PC-3 (cell line): ENCODE data around the gene CEP170B. TPM values are rescaled to one million over a fixed set of nuclear protein-coding genes. Genes with fewer than 3 reads are reported as not detected.

Source experiments
- ATAC-seq: fragments of 200-7000 bp; cut with Tn5 transposase; 2 replicates; pipeline ENCODE4 v1.9.1; 2020; ENCODE audit warnings: mild to moderate bottlenecking, moderate library complexity
- BruUV-seq: library from RNA; stranded (reverse); fragments of 400-500 nt; replicated peaks from 2 replicates; lab custom pipeline; 2021; lab: Mats Ljungman, UMichigan
- CTCF ChIA-PET: fragments of 300-600 bp; sonication (Branson Sonifier 250); formaldehyde crosslinking; loops from one replicate; lab custom pipeline; 2022; ENCODE audit warnings: antibody characterized with exemption; lab: Charles Lee
- POLR2A ChIA-PET: fragments of 300-600 bp; sonication (Branson Sonifier 250); formaldehyde crosslinking; loops from one replicate; lab custom pipeline; 2022; ENCODE audit warnings: antibody characterized with exemption; ENCODE audit not compliant: unreplicated experiment; lab: Charles Lee
- DNase-seq: peaks from one replicate; pipeline ENCODE4 v3.0.0-alpha.2; 2015
- H2AFZ ChIP-seq: fragments of 300-600 bp; sonication (generic); 2 replicates; pipeline ENCODE4 v1.6.0; 2016; ENCODE audit warnings: antibody characterized with exemption, low read length
- H3F3A ChIP-seq: fragments of 300-600 bp; sonication (generic); one replicate; pipeline ENCODE4 v1.6.0; 2017; ENCODE audit warnings: antibody characterized with exemption, low read length, control low read depth, mild to moderate bottlenecking; ENCODE audit not compliant: unreplicated experiment
- H3K27ac ChIP-seq: fragments of 300-600 bp; sonication (generic); 2 replicates; pipeline ENCODE4 v1.5.1; 2016; ENCODE audit warnings: mild to moderate bottlenecking, low read length
- H3K27me3 ChIP-seq: fragments of 300-600 bp; sonication (generic); 2 replicates; pipeline ENCODE4 v1.6.1; 2016; ENCODE audit warnings: low read length, mixed read lengths
- H3K36me3 ChIP-seq: fragments of 300-600 bp; sonication (generic); 2 replicates; pipeline ENCODE4 v1.6.1; 2016; ENCODE audit warnings: low read depth, mixed run types, low read length, mixed read lengths
- H3K4me1 ChIP-seq: fragments of 300-600 bp; sonication (generic); 2 replicates; pipeline ENCODE4 v1.5.1; 2016; ENCODE audit warnings: low read length; ENCODE audit not compliant: insufficient read depth
- H3K4me2 ChIP-seq: fragments of 300-600 bp; sonication (generic); 2 replicates; pipeline ENCODE4 v1.6.0; 2016; ENCODE audit warnings: low read length
- H3K4me3 ChIP-seq: fragments of 300-600 bp; sonication (generic); 2 replicates; pipeline ENCODE4 v1.5.1; 2016; ENCODE audit warnings: mild to moderate bottlenecking, low read length, mixed read lengths
- H3K79me2 ChIP-seq: fragments of 300-600 bp; sonication (generic); 2 replicates; pipeline ENCODE4 v1.6.1; 2017; ENCODE audit warnings: low read length, mixed read lengths
- H3K9ac ChIP-seq: fragments of 300-600 bp; sonication (generic); 2 replicates; pipeline ENCODE4 v1.6.0; 2016; ENCODE audit warnings: mild to moderate bottlenecking, low read length
- H3K9me2 ChIP-seq: fragments of 300-600 bp; sonication (generic); replicated peaks from 2 replicates; pipeline ENCODE4 v1.6.1; 2016; ENCODE audit warnings: mixed run types, low read length, mixed read lengths
- H3K9me3 ChIP-seq: fragments of 300-600 bp; sonication (generic); 2 replicates; pipeline ENCODE4 v1.6.1; 2016; ENCODE audit warnings: low read length, mixed read lengths
- H4K20me1 ChIP-seq: fragments of 300-600 bp; sonication (generic); 2 replicates; pipeline ENCODE4 v1.6.1; 2016; ENCODE audit warnings: low read length, mixed read lengths
- EZH2 ChIP-seq: fragments of 300-600 bp; sonication (generic); IDR thresholded peaks from one replicate; pipeline ENCODE4 v1.6.1; 2017; ENCODE audit warnings: antibody characterized with exemption, mild to moderate bottlenecking, low read length; ENCODE audit not compliant: unreplicated experiment
- EZH2phosphoT487 ChIP-seq: fragments of 300-600 bp; sonication (generic); IDR thresholded peaks from 2 replicates; pipeline ENCODE4 v1.6.1; 2018; ENCODE audit warnings: mild to moderate bottlenecking, antibody characterized with exemption, low read length, borderline replicate concordance
- intact Hi-C: fragments of 100-400 bp; cut with micrococcal nuclease; formaldehyde crosslinking; loops from 2 replicates; pipeline ENCODE4 v1.9.0; 2023
- total RNA-seq: library from RNA; depleted of rRNA; stranded (reverse); fragments of >200 nt; gene quantifications from 2 replicates; pipeline ENCODE4 v1.2.3, GENCODE V29; 2014
- TF ChIP-seq, protein P1 (sequence below): fragments of 300-600 bp; sonication (generic); conservative IDR thresholded peaks from 2 replicates; pipeline ENCODE4 v1.5.1; 2017; ENCODE audit warnings: antibody characterized with exemption, low read depth, mild to moderate bottlenecking, low read length

The CEP170B gene
- total RNA-seq, 1 experiment from 2014 or later = 33.2 TPM

DNA sequence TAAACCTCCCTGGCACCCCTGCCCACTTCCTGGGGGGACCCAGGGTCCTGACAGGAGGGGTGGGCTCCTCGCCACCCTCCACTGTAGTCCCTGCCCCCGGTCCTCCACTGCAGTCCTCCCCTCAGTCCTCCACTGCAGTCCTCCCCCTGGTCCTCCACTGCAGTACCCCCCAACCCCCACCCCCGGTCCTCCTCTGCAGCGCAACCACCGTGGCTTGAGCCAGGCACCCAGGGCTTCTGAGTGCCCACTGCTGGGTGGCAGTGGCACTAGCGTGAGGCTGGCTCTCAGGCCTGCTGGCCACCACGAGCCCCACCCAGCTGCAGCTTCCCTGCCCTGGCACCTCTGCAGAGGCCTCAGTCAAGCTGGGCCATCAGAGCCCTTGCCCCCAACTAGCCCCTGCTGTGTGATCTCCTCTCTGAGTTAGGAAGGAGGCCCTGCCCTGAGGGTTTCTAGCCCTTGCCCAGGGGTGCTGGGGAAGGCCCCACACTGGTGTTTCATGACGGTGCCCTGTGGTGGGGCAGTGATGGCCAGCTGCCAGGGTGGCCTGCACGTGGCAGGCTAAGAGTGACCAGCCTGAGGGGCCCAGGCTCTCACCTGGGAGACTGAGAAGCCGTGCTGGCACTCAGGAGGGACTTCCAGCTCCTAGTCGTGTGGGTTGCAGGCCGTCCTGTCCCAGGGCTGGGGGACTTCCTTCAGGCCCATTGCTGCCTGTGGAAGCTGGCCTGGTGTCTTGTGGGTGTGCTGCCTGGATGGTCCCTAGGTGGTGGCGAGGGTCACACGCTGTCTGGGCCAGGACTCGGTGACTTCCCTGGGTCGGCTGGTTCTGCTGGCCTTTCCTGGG is 9.7 kb downstream of the CEP170B start:
- Histone ChIP-seq H3K79me2 (peaks cover 68% of the 10 kb centered on the region), H3K4me2 (no peak overlapping the region), H3K4me1 (no peaks in the 10 kb centered on the region), H3K9me3 (no peaks in the 10 kb centered on the region), H3K36me3 (0 out of 2 replicates have a peak, but pooled peaks cover 4% of the 10 kb centered on the region), H3F3A (no peaks in the 10 kb centered on the region), H4K20me1 (peaks cover 34% of the 10 kb centered on the region), H3K9me2 (no peaks in the 10 kb centered on the region), H2AFZ (no peak overlapping the region), H3K4me3 (no peak overlapping the region), H3K27ac (no peak overlapping the region), H3K9ac (no peak overlapping the region), H3K27me3 (no peaks in the 10 kb centered on the region)
- TF ChIP-seq, protein P1, sequence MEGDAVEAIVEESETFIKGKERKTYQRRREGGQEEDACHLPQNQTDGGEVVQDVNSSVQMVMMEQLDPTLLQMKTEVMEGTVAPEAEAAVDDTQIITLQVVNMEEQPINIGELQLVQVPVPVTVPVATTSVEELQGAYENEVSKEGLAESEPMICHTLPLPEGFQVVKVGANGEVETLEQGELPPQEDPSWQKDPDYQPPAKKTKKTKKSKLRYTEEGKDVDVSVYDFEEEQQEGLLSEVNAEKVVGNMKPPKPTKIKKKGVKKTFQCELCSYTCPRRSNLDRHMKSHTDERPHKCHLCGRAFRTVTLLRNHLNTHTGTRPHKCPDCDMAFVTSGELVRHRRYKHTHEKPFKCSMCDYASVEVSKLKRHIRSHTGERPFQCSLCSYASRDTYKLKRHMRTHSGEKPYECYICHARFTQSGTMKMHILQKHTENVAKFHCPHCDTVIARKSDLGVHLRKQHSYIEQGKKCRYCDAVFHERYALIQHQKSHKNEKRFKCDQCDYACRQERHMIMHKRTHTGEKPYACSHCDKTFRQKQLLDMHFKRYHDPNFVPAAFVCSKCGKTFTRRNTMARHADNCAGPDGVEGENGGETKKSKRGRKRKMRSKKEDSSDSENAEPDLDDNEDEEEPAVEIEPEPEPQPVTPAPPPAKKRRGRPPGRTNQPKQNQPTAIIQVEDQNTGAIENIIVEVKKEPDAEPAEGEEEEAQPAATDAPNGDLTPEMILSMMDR = no peak
- TF ChIP-seq EZH2 = no peak
- no peak for TF ChIP-seq EZH2phosphoT487
- intact Hi-C loops = no loop called here
- 0 out of 2 replicates have a peak, but pooled peaks have one; percentile 12 for ATAC-seq
- POLR2A ChIA-PET = no interaction called here
- BruUV-seq = no TSS peak
- CTCF ChIA-PET = no interaction called here
- DNase-seq = no peak

DNA sequence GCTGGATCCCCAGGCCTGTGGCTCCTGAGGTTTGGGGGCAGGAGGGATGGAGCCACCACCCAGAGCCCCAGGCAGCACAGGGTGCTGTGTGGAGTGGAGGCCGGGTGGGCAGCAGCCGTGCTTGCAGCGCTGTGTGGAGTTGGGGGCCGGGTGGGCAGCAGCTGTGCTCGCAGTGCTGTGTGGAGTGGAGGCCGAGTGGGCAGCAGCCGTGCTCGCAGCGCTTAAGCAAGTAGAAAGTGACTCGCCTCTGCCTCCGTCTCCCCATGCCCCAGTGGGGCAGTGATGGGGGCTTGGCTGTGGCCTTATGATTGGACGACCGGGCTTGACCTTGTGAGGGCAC is 10.3 kb downstream of the CEP170B start:
- no peak for DNase-seq
- ChIA-PET CTCF (no interaction called here), POLR2A (no interaction called here)
- Histone ChIP-seq H3K9ac (no peak overlapping the region), H3K79me2 (peaks cover 62% of the 10 kb centered on the region), H4K20me1 (peaks cover 28% of the 10 kb centered on the region), H3K4me2 (no peak overlapping the region), H3K36me3 (0 out of 2 replicates have a peak, but pooled peaks cover 2% of the 10 kb centered on the region), H3K9me3 (no peaks in the 10 kb centered on the region), H3K4me1 (no peaks in the 10 kb centered on the region), H3K9me2 (no peaks in the 10 kb centered on the region), H3K27ac (no peak overlapping the region), H3F3A (no peaks in the 10 kb centered on the region), H2AFZ (no peak overlapping the region), H3K27me3 (no peaks in the 10 kb centered on the region), H3K4me3 (no peak overlapping the region)
- intact Hi-C loops = no loop called here
- no TSS peak for BruUV-seq
- TF ChIP-seq EZH2phosphoT487 = no peak
- TF ChIP-seq EZH2 = no peak
- TF ChIP-seq, protein P1 = no peak
- ATAC-seq = no peak

DNA sequence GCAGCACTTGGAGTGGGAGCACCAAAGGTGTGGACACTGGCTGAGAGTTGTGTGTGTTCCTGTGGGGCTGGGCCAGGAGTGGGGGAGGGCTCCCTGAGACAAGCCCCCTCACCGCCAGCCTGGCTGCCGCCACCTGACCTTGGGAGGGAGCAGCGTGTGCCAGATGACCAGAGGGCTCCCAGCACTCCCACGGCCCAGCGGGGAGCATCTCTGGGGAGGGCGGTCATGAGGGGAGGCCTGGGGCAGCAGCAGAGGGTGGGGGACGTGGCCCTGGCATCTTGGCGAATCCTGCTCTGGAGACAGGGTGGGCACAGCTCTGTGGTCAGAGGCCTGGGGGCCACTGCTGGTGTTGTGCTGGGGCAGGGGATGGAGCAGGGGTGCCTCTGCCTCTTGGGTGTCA is 10.7 kb downstream of the CEP170B start:
- Histone ChIP-seq H3K9ac (no peak overlapping the region), H3K79me2 (peaks cover 58% of the 10 kb centered on the region), H3K9me3 (no peaks in the 10 kb centered on the region), H3K27ac (no peak overlapping the region), H3K36me3 (0 out of 2 replicates have a peak, but pooled peaks cover 2% of the 10 kb centered on the region), H4K20me1 (peaks cover 26% of the 10 kb centered on the region), H3F3A (no peaks in the 10 kb centered on the region), H3K4me2 (no peak overlapping the region), H3K27me3 (no peaks in the 10 kb centered on the region), H3K4me1 (no peaks in the 10 kb centered on the region), H3K4me3 (no peak overlapping the region), H3K9me2 (no peaks in the 10 kb centered on the region), H2AFZ (no peak overlapping the region)
- ATAC-seq (no peak), DNase-seq (no peak)
- BruUV-seq = no TSS peak
- TF ChIP-seq EZH2 (no peak), EZH2phosphoT487 (no peak)
- TF ChIP-seq, protein P1 = no peak
- CTCF ChIA-PET = no interaction called here
- POLR2A ChIA-PET = no interaction called here
- intact Hi-C loops = no loop called here
